GM12874 (cell line): ENCODE data around the gene GCC1.

Experiments used
- CTCF ChIP-seq: IDR thresholded peaks from 2 replicates; pipeline ENCODE4 v1.5.1; 2011; ENCODE audit warnings: low read depth, mild to moderate bottlenecking, control low read depth, low read length, moderate library complexity; ENCODE audit not compliant: insufficient read depth

GCC1 gene

GRCh38 chr7:127535546-127536393 is 49.6 kb downstream of the GCC1 start:
- no peak for TF ChIP-seq CTCF

- no peak for TF ChIP-seq CTCF
Measured at GRCh38 chr7:127534636-127535035, 50.8 kb downstream of the GCC1 start.

- no peak for TF ChIP-seq CTCF
Measured at GRCh38 chr7:127532736-127533135, 52.7 kb downstream of the GCC1 start.

DNA sequence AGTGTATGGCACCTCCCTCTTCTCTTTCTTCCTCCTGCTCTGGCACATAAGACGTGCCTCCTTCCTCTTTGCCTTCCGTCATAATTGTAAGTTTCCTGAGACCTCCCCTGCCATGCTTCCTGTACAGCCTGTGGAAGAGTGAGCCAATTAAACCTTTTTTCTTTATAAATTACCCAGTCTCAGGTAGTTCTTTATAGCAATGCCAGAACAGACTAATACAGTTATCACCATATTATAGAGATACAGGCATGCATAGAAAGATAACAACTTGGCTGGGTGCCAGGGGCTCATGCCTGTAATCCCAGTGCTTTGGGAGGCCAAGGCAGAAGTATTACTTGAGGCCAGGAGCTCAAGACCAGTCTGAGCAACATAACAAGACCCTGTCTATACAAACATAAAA is 53.2 kb downstream of the GCC1 start:
- TF ChIP-seq CTCF = no peak
